HG03521 (cell line): ENCODE results near the gene AGFG2.
"Not testable (repeated sequence)": the region's sequence is repeated elsewhere in the genome, so short reads cannot be mapped to it uniquely, and the experiment has no call there.

ENCODE experiments used
- ATAC-seq: cut with Tn5 transposase; IDR thresholded peaks from one replicate; pipeline ENCODE4 v1.9.1; 2021; ENCODE audit warnings: mild to moderate bottlenecking, moderate library complexity; ENCODE audit not compliant: unreplicated experiment

The AGFG2 gene, protein sequence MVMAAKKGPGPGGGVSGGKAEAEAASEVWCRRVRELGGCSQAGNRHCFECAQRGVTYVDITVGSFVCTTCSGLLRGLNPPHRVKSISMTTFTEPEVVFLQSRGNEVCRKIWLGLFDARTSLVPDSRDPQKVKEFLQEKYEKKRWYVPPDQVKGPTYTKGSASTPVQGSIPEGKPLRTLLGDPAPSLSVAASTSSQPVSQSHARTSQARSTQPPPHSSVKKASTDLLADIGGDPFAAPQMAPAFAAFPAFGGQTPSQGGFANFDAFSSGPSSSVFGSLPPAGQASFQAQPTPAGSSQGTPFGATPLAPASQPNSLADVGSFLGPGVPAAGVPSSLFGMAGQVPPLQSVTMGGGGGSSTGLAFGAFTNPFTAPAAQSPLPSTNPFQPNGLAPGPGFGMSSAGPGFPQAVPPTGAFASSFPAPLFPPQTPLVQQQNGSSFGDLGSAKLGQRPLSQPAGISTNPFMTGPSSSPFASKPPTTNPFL

DNA sequence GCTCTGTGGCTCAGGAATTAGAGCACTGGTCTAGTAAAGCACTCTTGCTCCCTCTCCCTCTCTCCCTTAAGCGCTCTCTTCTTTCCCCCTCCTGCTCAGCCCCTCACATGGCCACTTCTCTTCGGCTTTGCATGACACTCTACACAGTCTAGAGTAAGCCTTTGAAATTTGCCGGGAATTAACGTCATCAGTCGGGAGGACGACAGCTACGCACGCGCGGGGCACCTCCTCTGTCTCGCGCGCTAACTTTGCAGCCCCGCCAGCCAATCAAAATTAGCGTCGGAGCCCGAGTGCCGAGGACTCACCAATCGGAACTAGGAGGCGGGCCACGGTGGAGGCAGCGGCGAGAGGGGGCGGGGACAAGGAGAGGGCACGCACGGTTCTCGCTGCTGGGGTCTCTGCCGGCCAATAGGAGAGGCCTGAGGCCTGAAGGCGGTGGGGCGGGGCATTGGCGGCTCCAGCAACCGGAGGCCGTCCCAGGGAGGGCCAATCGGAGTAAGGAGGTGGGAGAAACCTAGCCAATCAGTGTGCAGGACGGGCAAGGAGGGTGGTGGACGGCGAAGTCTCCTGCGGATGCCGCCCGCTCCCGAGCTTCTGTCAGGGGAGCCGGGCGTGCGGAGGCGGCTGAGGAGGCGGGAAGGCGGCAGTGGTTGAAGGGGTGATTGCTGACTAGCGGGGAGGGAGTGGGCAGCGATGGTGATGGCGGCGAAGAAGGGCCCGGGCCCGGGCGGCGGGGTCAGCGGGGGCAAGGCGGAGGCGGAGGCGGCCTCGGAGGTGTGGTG lies at the start of gene AGFG2:
Gene AGFG2, plus strand, starts transcription at position 550 of the 782 bp plus-strand sequence. Its CDS starts 144 bp downstream, at position 694.
- peak; percentile 93 for ATAC-seq

DNA sequence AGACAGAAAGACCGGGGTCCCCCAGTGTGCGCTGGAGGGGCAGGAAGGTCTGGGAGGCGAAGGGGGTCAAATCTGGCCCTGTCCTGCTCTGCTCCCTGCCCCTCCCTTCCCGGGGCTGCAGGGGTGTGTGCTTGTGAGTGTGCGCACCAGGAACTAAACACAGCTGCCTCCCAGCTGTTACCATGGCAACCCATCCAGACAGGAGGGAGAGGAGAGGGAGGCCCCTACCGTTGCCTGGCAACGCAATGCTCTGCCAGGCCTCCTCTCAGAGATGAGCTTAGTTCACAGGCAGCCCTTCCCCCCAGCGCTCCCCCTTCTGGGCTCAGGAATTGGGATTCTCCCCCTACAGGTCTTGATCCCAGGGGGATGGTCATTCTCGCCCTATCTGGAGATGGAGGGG lies 49.2 kb upstream of the AGFG2 start:
- ATAC-seq = no peak

DNA sequence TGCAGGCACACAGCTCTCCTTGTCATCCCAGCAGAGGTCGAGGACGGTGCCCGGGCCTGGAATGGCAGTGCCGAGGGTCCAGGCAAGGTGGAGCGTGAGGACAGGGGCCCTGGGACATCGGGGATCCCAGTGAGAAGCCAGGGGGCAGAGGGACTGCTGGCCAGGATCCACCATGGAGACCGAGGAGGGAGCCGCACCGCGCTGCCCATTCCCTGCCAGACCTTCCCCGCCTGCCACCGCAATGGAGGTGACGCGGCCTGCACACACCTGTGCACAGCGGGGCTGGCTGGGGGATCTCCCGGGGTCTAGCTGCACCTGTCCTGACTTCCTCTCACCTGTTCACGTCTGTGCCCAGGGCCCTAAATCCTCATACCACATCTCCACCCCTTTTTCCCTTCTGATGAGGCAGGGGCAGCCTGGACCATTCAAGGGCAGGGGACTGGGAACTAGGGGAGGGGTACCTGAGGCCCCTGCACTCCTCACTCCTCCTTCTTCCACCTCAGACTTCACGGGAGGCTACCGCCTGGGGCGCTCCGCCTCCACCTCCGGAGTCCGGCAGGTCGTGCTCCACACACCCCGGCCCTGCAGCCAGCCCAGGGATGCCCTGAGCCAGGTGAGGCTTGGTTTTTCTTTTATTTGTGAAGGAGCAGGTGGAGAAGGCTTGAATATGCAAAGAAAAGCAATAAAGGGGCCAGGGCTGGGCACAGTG lies 48.4 kb upstream of the AGFG2 start:
- ATAC-seq = no peak

DNA sequence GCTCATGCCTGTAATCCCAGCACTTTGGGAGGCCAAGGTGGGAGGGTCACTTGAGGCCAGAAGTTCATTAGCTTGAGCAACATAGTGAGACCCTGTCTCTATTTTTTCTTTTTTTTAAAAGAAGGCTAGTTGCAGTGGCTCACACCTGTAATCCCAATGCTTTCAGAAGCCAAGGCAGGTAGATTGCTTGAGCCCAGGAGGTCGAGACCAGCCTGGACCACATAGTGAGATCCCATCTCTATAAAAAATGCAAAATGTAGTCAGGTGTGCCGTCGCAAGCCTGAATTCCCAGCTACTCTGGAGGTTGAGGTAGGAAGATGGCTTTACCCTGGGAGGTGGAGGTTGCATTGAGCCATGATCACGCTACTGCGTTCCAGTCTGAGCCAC lies 47.8 kb upstream of the AGFG2 start:
- no peak for ATAC-seq

DNA sequence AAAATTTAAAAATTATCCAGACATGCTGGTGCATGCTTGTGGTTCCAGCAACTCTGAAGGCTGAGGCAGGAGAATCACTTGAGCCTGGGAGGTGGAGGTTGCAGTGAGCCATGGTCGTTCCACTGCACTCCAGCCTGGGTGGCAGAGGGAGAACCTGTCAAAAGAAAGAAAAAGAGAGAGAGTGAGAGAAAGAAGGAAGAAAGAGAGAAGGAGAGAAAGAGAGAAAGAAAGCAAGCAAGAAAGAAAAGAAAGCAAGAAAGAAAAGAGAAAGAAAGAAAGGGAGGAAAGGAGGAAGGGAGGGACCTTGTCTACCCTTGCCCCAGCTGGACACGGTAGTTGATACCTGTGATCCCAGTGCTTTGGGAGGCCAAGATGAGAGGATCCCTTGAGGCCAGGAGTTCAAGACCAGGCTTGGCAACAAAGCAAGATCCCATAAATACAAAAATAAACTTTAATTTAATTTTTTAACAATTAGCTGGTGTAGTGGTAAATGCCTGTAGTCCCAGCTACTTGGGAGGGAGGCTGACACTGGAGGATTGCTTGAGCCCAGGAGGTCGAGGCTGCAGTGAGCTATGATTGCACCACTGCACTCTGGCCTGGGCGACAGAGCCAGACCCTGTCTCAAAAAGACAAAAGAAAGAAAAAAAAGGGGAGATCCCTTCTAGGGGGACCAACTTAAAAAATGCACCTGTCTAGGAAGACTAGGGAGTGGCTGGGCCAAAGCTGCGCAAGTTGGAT lies 46.1 kb upstream of the AGFG2 start:
- ATAC-seq = no peak

DNA sequence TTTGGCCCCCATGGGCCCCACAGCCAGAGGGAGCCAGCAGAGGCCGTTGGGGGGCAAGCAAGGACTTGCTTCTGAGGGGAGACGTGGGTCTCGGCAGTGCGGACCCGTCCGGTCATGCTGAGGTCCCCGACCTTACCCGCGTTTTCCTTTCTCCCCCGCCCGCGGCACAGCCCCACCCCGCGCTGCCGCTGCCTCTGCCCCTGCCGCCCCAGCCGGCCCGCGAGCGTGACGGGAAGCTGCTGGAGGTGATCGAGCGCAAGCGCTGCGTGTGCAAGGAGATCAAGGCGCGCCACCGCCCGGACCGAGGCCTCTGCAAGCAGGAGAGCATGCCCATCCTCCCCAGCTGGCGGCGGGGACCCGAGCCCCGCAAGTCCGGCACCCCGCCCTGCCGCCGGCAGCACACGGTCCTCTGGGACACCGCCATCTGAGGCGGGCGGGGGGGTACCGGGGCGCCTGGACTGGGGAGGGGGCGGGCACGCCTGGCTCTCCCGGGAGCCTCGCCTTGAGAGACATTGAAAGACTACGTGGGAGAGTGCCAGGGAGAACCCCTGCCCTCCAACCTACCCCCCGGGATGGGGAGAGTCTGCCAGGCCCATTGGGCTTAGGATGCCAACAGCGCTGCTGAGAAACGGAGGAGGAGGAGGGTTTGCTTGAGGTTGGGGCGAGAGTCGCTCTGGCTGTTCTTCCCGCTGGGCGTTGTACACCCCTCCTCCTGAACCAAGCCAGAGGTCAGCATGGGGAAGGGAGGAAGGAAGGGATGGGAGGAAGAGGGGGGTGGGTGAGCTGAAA lies 45.3 kb upstream of the AGFG2 start:
- no peak for ATAC-seq

DNA sequence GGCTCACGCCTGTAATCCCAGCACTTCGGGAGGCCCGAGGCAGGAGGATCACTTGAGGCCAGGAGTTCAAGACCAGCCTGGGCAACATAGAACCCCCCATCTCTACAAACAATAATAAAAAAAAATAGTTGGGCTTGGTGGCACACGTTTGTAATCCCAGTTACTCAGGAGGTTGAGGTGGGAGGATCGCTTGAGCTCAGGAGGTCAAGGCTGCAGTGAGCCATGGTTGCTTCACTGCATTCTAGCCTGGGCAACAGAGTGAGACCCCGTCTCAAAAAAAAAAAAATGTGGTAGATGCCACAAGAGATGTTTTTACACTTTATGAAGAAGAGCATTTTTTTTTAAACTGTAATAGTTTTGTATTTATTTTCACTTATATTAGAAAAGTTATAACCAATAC lies 42.5 kb upstream of the AGFG2 start:
- no peak for ATAC-seq

DNA sequence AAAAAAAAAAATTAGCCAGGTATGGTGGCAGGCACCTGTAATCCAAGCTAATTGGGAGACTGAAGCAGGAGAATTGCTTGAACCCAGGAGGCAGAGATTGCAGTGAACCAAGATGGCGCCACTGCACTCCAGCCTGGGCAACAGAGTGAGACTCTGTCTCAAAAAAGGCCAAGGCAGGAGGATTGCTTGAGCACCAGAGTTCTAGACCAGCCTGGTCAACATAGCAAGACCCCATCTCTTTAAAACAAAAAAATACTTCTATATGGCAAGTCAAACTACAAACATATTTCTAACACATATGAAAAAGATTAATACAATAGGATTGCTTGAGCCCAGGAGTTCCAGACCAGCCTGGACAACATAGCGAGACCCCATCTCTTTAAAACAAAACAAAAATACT lies 38.3 kb upstream of the AGFG2 start:
- not testable (repeated sequence) for ATAC-seq

DNA sequence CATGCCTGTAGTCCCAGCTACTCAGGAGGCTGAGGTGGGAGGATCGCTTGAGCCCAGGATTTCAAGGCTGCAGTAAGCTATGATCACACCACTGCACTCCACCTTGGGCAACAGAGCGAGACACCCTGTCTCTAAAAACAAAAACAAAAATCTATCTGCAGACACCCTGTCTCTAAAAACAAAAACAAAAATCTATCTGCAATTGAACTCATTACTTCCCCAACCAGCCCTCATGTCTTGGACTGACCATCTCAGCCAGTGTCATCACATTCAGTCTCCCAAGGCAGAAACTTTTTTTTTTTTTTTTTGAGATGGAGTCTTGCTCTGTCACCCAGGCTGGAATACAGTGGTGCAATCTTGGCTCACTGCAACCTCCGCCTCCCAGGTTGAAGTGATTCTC lies 35.0 kb upstream of the AGFG2 start:
- ATAC-seq = not testable (repeated sequence)

DNA sequence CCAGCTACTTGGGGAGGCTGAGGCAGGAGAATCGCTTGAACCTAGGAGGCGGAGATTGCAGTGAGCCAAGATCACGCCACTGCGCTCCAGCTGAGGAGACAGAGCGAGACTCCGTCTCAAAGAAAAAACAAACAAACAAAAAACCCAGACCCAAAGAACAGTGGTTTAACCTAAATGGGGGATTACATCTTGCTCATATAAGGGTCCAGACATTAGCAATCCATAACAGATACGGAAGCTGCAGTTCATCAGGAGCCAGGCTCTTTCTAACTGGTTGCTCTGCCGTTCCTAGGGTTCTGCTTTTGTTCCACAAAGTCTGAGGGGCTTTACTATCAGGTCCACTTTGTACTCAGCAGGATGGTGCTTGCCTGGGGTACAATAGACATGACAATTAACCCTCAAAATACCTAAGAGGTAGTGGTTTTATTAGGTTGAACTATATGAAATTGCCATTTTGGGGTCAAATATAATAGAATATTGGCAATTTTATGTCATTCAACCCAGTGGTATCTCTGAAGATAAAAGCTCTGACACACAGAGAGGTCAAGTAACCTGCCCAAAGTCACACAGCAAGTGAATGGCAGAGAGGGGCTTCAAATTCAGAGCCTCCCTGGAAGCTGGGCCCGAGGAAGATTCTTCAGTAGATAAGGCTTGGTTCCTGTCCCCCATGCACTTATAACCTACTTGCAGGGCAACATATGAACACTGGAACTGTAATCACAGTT lies 34.0 kb upstream of the AGFG2 start:
- no peak for ATAC-seq

DNA sequence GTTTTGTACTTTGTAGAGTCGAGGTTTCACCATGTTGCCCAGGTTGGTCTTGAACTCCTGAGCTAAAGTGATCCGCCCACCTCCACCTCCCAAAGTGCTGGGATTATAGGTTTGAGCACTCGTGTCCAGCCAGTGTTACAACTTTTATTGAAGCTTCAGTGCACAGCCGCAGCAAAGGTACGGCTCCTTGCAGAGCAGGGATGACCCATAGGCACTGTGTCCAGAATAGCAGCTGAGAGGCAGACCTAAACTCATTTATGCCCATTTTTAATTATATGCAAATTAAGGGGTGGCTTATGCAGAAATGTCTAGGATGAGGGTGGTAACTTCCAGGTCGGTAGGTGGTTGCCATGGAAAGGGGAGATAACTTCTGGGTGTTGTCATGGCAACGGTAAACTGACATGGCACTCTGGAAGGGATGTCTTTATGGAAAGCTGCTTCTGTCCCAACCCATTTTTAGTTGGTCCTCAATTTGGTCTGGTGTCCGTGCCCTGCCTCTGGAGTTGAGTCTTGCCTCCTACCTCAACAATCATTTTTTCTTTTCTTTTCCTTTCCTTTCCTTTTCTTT lies 32.6 kb upstream of the AGFG2 start:
- ATAC-seq = no peak

DNA sequence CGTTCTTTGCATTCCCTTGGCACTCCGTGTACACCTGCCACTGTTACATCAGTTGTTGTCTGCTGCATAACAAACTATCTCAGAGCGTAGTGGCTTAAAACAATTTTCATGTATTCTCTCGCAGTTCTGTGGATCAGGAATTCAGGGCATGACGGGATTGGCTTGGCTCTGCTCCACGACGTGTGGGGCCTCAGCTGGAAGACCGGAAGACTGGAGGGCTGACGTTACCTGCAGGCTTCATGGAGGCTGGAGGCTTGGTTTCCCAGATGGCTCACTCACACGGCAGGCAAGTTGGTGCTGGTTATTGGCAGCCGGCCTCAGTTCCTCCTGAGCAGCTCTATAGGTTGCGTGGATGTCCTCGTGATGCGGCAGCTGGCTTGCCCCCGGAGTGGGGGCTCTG lies 29.8 kb upstream of the AGFG2 start:
- no peak for ATAC-seq

DNA sequence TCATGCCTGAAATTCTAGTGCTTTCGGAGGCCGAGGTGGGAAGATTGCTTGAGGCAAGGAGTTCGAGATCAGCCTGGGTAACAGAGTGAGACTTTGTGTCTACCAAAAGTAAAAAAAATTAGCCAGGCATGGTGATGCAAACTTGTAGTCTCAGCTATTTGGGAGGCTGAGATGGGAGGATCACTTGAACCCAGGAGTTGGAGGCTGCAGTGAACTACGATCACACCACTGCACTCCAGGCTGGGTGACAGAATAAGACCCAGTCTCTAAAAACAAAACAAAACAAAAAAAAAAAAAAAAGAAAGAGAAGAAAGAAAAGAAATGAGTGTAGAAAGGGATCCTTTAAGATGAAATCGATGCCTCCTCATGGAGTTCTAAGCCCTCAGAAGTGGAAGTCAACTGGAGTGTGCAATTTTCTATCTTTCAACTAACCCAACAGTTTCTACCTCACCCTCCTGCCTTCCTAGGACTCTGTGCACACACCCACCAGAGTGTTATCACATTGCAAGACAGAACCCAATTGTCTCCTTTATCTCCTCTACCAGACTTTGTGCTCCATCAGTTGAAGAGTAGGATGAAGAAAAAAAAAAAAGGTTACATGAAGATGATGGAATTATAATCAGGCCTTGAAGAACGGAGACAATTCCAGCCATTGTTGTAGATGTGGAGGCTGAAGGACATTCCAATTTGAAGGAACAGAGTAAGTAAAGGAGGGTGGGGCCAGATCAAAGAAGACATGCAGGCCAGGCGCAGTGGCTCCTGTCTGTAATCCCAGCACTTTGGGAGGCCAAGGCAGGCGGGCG lies 28.4 kb upstream of the AGFG2 start:
- ATAC-seq = no peak

DNA sequence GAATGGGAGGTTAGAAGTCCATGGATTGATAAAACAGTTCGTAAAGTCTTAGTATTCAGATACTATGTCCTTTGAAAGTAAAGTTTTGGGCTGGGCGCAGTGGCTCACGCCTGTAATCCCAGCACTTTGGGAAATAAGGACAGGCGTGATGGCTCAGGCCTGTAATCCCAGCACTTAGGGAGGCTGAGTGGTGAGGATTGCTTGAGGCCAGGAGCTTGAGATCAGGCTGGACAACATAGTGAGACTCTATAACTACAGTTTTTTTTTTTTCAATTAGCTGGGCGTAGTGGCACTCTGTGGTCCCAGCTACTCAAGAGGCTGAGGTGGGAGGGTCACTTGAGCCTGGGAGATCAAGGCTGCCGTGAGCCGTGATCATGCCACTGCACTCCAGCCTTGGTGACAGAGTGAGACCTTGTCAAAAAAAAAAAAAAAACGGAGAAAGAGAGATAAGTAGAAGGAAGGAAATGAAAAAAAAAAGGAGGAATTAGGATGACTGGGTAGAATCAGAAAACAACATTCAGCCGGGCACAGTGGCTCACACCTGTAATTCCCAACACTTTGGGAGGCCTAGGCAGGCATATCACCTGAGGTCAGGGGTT lies 25.7 kb upstream of the AGFG2 start:
- no peak for ATAC-seq

DNA sequence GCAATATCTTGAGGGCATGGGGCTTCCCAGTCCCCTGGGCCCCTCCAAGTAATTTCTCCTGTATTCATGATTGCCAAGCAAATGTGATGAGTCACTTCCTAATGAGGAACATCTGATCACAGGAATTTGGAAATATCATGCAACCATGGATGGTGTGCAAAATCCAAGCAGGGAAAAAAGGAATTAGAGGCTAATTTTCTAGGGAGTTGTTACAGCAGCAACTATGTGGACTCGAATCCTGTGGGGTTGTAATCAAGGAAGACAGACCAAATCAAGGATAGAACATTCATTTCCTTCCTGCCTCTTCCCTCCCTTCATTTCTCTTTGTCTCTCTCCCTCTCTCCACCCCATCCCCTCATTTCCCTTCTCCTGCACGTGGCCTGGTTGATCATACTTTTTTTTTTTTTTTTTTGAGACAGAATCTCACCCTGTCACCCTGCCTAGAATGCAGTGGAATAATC lies 23.9 kb upstream of the AGFG2 start:
- ATAC-seq = no peak

DNA sequence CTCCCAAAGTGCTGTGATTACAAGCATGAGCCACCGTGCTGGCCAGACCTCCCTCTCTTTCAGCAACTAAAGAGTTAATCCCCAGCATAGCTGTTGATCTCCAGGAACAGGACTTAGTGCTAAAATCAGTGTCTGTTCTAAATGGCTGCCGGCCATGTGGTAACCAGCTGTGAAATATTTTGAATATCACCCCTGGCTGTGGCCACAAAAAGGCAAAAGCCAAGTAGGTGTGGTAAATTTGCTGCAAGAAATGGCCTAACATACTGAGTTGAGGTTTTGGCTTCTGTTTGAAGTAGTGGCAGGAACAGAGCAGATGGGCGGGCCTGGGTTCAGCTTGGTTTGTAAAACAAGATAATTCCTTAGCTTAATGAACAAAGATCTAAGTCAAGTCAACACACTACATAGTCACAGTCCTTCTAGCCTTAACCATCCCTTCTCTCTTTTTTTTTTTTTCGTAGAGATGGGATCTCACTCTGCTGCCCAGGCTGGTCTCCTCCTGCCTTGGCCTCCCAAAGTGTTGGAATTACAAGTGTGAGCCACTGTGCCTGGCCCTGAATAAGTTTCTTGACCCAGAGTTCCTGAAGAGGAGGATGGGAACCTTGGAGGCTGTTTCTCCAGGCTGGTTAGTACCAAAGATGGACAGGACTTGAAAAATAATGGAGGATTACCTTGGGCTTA lies 22.7 kb upstream of the AGFG2 start:
- ATAC-seq = peak; percentile 72

DNA sequence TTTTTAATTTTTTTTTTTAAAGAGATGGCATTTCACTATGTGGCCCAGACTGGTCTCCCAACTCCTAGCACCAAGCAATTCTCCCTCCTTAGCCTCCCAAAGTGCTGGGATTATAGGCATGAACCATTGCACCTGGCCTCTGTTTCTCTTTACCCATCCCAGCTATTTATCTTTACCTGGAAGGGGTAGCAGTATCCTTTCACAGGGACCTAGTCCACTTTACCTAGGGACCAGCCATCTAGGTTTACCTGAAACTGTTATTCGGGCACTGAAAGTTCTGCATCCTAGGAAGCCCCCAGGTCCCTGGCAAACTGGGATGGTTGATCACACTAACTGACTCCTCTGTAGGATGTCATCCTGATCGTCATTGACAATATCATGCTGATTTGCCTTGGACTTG lies 21.7 kb upstream of the AGFG2 start:
- no peak for ATAC-seq
